ENCODE results near the gene KRT14.
"Not testable (repeated sequence)": the region's sequence is repeated elsewhere in the genome, so short reads cannot be mapped to it uniquely, and the experiment has no call there.

Gene KRT14

GRCh38 chr17:41622340-41623183 lies 35.9 kb upstream of the KRT14 start:
- not testable (repeated sequence) for DNase-seq

GRCh38 chr17:41621916-41622315 lies 35.2 kb upstream of the KRT14 start:
- no peak for DNase-seq

GRCh38 chr17:41621435-41621817 lies 34.7 kb upstream of the KRT14 start:
- not testable (repeated sequence) for DNase-seq

GRCh38 chr17:41620583-41621434 lies 34.1 kb upstream of the KRT14 start:
- no peak for DNase-seq

- not testable (repeated sequence) for DNase-seq
These were observed 33.4 kb upstream of the KRT14 start for GRCh38 chr17:41619927-41620582.

GRCh38 chr17:41619036-41619926 lies 32.6 kb upstream of the KRT14 start:
- DNase-seq, result no peak

GRCh38 chr17:41618341-41619035 lies 31.8 kb upstream of the KRT14 start:
- DNase-seq, result no peak

GRCh38 chr17:41617698-41618097 lies 31.0 kb upstream of the KRT14 start:
- no peak for DNase-seq

- no peak for DNase-seq
These were observed 30.4 kb upstream of the KRT14 start for GRCh38 chr17:41617136-41617535.

- DNase-seq, result not testable (repeated sequence)
These were observed 29.8 kb upstream of the KRT14 start for GRCh38 chr17:41616486-41616885.

GRCh38 chr17:41615454-41615853 lies 28.8 kb upstream of the KRT14 start:
- no peak for DNase-seq

GRCh38 chr17:41614767-41615166 lies 28.1 kb upstream of the KRT14 start:
- not testable (repeated sequence) for DNase-seq

GRCh38 chr17:41614098-41614497 lies 27.4 kb upstream of the KRT14 start:
- DNase-seq, result no peak

GRCh38 chr17:41613277-41614082 lies 26.8 kb upstream of the KRT14 start:
- no peak for DNase-seq

GRCh38 chr17:41612376-41613160 lies 25.9 kb upstream of the KRT14 start, which contains the start of gene KRT16:
Gene KRT16, minus strand, starts transcription at chr17:41612767. Its CDS starts 79 bp downstream, at chr17:41612688.
- DNase-seq, result not testable (repeated sequence)

GRCh38 chr17:41610965-41611640 lies 24.4 kb upstream of the KRT14 start:
- DNase-seq, result no peak

GRCh38 chr17:41610061-41610517 lies 23.4 kb upstream of the KRT14 start:
- not testable (repeated sequence) for DNase-seq

GRCh38 chr17:41606930-41607329 lies 20.2 kb upstream of the KRT14 start:
- not testable (repeated sequence) for DNase-seq

- DNase-seq, result no peak
These were observed 15.8 kb upstream of the KRT14 start for GRCh38 chr17:41602524-41602923.

Measured in NCI-H1436 treated with DMSO at 0.1 percent for 48 hours (cell line).